C4-2B (cell line): ENCODE measurements around the gene PHF5A.
"Not testable (repeated sequence)": the region's sequence is repeated elsewhere in the genome, so short reads cannot be mapped to it uniquely, and the experiment has no call there.

Source experiments
- CTCF ChIP-seq: fragments of 450-650 bp; conservative IDR thresholded peaks from 2 replicates; pipeline ENCODE4 v1.5.1; 2017; ENCODE audit warnings: mild to moderate bottlenecking
- ZFX ChIP-seq: fragments of 450-650 bp; IDR thresholded peaks from 2 replicates; pipeline ENCODE4 v1.6.1; 2017

GRCh38 chr22:41434361-41435003, 34.0 kb downstream of the PHF5A start:
- not testable (repeated sequence) for TF ChIP-seq CTCF, ZFX
